NCI-H2227 treated with DMSO at 0.1 percent for 48 hours (cell line): ENCODE measurements around the gene UQCC5.

Experiments used
- DNase-seq: peaks from one replicate; lab custom pipeline; 2025; lab: John Stamatoyannopoulos, UW

Gene UQCC5

GRCh38 chr3:52570076-52570475 is 33.7 kb downstream of the UQCC5 start:
- no peak for DNase-seq

GRCh38 chr3:52572221-52572620 is 35.8 kb downstream of the UQCC5 start:
- DNase-seq = no peak

- no peak for DNase-seq
Measured at GRCh38 chr3:52574056-52574965, 37.9 kb downstream of the UQCC5 start.
